HG03045 (cell line): Measurements from ENCODE around the gene GLIPR1.
"Not testable (repeated sequence)": the region's sequence is repeated elsewhere in the genome, so short reads cannot be mapped to it uniquely, and the experiment has no call there.

ENCODE experiments used
- ATAC-seq: cut with Tn5 transposase; IDR thresholded peaks from one replicate; pipeline ENCODE4 v1.9.1; 2021; ENCODE audit warnings: mild to moderate bottlenecking, moderate library complexity; ENCODE audit not compliant: unreplicated experiment

The GLIPR1 gene

DNA sequence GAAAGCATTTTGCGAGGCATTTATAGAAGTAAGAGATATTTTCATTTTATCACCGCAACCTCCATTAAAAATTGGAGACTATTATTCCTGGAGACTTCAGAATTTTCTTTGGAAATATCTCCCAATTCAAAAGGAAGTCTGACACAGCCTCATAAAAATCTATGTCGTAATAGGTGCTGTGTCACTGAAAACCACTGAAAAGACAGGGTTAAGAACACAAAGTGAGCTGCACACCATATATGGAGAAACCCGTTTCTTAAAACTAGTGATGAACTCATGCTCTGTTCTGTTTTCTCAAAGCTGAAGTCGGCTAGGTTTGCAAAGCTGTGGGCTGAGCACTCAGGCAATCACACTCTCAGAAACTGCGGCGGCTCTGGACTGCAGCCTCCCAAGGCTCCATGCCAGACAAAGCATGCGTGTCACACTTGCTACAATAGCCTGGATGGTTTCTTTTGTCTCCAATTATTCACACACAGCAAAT is at the start of gene GLIPR1:
Gene GLIPR1 (plus strand): TSS at position 287 of the 481 bp plus-strand sequence. CDS start 126 bp downstream, at position 413.
- ATAC-seq, result peak; percentile 92

DNA sequence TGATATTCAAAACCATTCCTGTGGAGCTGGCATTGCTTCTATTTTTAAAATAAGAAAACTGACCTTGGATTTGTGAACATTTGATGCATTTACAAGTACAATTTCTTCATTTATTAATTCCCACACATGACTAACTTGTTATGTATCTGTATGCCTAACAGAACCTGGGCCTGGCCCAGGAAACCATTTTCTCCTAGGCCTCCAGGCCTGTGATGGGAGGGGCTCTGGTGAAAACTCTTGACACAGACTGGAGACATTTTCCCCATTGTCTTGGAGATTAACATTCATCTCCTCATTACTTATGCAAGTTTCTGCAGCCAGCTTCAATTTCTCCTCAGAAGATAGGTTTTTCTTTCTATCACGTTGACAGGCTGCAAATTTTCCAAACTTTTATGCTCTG is 47.6 kb upstream of the GLIPR1 start:
- no peak for ATAC-seq

DNA sequence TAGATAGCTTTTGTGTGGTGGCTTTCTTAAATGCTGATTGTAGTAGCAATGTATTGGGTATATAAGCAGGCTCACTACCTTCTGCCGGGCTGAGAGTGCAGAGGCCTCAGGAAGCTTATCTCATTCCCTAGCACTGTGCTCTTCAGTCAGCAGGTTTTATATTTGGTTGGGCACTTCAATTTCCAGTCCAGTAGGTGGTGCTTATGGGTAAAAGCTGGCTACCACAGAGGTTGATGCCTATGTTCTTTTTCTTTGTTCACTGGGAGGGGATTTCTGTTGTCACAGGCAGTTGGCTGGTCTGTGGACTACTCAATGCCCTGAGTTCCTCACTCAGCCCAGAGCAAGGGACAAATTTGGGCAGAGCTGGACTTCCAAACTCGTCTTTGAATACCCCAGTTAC is 43.0 kb upstream of the GLIPR1 start:
- ATAC-seq, result no peak

DNA sequence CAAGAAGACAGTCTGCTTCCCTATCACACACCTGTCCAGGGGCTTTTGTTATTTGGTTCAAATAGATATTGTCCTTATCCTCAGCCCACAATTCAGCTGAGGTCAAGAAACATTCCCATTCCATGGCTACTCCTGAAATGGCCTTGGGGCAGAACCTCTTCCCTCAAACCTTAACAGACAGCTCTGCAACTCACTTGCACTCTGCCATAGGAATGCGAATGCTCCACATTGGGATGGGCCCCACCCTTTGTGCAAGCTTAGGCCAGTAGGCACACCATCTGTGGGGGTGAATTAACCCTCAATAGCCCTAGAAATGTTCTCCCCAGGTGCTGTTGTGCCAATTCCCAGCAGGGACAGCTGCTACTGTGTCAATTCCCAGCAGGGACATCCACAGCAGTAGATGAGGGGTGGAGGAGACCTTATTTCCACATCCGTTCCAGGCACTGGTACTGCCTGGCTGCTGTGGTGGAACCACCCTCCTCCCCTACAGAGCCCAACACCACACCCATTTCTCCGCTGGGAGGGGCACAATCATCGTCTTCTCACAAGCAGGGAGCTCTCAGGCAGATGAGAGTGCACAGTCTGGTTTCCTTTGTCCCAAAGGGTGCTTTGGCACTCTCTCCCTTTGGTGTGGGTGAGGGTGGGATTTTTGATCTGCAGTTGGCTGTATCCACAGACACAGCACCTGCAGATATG is 42.3 kb upstream of the GLIPR1 start:
- ATAC-seq, result no peak

DNA sequence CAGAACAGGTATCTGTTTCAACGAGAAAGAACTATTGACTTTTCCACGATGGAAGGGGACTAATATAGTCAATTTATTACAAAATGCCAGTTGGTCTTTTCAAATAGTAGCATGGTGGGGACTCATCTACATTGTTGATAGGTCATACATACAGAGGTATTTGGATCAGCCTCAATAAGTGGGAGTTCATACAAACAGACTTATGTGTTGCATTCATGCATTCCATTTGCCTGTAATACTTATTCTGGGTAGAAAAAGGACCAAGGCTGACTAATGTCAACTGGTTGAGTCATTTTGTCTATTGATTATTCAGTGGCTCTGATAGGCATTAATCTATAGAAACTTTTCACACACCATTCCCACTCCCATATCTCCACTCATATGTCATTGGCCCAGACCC is 41.5 kb upstream of the GLIPR1 start:
- ATAC-seq, result no peak

DNA sequence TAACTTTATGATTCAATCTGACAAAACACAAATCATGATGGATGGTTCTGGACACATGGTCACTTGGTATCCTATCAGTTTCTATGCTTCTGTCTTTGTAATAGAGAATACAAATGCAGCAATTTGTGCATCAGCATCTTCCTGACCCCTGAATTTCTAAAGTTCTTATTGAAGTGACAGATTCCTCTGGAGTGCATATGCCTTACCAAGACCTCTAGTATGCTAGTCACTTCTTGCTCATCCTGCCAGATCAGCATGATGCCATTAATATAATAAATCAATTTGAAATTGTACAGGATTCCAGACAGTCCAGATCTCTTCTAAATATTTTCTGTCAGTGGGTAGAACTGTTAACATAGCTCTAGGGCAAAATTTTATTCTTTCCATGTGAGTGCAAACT is 40.6 kb upstream of the GLIPR1 start:
- ATAC-seq, result no peak

DNA sequence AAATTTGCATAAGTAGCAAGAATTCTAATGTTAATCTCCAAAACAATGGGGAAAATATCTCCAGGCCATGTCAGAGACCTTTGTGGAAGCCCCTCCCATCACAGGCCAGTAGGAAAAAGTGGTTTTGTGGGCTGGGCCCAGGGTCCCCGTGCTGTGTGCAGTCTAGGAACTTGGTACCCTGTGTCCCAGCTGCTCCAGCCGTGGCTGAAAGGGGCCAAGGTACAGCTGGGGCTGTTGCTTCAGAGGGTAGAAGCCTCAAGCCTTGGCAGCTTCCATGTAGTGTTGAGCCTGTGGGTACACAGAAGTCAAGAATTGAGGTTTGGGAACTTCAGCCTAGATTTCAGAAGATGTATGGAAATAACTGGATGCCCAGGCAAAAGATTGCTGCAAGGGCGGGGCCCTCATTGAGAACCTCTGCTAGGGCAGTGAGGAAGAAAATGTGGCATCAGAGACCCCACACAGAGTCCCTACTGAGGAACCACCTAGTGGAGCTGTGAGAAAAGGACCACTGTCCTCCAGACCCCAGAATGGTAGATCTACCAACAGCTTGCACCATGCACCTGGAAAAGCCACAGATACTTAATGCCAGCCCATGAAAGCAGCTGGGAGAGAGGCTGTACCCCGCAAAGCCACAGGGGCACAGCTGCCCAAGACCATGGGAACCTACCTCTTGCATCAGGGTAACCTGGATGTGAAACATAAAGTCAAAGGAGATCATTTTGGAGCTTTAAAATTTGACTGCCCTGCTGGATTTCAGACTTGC is 38.7 kb upstream of the GLIPR1 start:
- not testable (repeated sequence) for ATAC-seq

DNA sequence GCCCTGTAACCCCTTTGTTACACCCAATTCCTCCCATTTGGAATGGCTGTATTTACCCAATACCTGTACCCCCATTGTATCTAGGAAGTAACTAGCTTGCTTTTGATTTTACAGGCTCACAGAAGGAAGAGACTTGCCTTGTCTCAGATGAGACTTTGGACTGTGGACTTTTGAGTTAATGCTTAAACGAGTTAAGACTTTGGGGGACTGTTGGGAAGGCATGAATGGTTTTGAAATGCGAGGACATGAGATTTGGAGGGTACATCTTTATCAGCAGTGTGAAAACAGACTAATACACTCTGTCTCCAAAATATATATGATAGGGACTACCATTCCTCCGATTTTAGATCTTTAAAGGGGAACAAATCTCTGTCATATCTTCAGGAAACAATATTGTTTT is 38.1 kb upstream of the GLIPR1 start:
- ATAC-seq, result not testable (repeated sequence)

DNA sequence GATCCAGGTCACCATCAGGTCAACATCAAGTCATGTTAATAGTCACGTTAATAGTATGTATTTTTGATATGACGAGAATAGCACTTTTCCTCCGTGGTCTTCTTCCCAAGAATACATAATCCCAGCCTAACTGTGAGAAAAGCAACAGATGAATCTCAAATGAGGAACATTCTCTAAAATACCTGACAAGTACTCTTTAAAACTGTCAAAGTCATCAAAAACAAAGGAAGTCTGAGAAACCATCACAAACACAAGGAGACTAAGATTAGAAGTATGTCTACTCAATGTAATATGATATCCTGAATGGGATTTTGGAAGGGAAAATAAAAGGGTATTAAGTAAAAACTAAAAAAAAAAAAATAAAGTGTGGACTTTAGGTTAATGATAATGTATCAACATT is 36.8 kb upstream of the GLIPR1 start:
- no peak for ATAC-seq

DNA sequence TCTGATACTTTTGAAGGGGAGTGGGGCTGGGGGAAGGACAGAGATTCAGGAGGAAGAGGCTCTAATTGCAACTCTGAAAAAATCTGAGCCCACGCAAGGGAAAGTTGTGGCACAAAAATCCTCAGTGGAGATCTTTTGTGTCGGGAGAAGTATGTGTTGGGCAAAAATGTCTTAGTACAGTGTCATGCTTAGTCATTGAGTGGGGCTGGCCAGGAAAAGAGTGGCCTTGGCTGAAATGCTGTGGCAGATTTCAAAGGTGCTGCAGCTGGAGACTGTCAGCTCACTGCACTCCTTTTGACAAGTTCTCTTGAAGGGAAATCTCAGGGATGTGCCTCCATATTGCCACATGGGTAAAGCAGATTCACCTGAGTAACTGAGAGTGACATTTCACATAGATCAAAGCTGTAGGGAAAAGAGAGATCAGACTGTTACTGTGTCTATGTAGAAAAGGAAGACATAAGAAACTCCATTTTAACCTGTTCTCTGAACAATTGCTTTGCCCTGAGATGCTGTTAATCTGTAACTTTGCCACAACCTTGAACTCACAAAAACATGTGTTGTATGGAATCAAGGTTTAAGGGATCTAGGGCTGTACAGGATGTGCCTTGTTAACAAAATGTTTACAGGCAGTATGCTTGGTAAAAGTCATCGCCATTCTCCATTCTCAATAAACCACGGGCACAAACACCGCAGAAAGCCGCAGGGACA is 36.0 kb upstream of the GLIPR1 start:
- no peak for ATAC-seq

DNA sequence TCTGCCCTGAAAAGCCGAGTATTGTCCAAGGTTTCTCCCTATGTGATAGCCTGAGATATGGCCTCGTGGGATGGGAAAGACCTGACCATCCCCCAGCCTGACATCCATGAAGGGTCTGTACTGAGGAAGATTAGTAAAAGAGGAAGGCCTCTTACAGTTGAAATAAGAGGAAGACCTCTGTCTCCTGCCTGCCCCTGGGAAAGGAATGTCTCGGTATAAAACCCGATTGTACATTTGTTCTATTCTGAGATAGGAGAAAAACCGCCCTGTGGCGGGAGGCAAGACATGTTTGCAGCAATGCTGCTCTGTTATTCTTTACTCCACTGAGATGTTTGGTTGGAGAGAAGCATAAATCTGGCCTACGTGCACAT is 35.4 kb upstream of the GLIPR1 start:
- ATAC-seq, result not testable (repeated sequence)

DNA sequence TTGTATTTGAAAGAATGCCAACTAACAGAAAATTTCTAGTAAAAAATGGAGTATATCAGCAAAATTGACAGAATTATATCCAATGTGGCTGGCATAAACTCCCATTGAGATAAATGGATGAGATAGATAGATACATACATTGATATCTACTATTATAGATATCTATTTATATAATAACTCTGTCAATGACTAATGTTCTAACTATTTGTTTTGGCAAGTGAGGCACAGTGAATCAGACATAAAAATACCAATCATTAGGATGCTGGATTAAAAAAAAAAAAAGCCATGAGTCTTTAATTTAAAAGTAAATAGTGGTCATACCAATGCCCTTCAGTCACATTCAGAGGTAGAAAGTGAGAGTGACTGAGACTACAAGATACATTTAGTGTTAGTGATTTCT is 33.7 kb upstream of the GLIPR1 start:
- ATAC-seq, result no peak

DNA sequence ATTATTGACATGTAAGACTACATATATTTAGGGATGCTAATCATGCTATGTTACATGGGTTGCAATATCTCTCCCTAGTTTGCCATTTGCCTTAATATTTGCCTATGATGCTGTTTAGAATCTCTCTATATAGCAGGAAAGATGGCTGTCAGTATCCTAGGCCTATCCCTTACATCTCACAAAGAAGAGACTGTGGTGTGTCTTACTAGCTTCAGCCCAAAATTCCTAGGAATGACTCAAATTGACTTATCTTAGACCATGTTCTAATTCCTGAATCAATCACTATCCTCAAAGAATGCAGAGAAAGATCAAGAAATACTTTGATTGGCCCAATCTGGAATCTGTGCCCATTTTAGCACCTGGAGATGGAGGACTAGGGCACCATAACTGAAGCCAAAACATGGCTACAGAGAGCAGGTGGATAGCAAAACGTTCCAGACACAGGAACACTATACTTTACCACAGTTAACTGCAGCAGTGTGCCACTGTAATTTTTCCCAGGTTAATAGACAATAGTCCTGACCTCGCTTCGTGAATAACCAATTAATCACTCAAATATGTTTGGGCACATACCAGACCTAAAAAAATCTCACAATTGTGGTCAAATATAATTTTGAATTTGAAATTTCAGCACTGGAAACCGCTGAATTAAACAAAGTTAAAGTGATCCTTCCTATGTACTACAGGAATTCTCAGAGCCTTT is 32.7 kb upstream of the GLIPR1 start:
- no peak for ATAC-seq

DNA sequence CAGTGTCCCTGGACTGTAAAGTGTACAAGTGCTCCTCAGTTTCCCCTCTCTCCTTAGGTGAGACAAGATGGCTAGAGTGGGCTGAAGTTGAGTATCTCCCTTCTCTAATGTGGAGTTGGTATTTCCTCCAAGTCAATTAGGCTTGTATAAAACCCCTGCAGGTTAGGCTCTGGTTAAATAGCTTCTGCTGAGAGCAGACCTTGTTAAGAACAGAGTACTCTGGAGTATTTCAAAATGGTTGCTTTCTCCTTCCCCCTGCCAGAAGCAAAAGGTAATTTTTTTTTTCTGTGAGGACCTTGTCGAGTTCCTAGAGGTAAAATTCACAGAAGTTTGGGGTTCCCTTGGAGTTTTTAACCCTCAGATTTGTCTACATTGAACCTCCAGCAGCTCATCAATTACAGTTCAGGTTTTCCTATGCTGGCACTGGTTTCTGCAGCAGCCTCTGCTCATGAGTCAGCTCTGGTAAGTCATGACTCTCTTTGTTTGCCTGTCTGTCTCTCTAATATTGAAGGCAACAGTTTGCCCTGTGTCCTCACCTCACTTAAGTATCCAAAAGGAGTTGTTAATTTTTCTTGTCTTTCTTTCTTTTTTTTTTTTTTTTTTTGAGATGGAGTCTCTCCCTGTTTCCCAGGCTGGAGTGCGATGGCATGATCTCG is 27.8 kb upstream of the GLIPR1 start:
- ATAC-seq, result no peak

DNA sequence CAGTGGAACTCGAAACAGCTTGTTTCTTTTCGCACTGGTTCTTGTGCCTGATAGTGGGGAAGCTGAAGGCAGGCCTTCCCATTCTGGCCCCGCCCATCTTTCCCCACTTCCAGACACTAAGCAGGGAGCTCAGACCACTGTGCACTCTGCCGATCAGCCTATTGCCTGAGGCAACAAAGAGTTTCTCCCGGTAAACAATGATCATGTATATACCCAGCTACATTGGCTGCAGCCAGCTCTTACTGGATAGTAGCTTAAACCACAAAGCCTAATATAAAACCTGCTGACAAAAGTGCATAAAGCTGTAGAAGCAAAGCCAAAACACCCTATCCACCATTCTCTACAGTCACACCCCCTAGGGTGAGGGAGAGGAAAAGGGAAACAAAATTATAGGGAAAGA is 24.7 kb upstream of the GLIPR1 start:
- no peak for ATAC-seq

DNA sequence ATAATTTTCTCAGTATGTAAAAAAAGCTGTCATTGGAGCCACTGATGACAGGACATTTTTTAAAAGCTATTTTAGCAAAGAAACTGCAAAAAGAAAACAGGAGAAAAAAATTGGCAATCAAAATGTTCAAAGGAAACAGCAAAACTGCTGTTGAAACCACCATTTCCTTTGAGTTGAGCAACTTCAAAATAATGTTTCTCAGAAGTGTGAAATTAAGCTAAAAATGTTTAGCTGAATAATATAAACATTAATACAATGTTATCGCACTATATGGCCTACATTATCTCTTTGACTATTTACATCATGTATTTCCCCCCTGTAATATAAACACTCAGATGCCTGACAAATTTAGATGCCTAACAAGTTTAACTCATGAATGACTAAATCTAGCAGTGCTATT is 23.4 kb upstream of the GLIPR1 start:
- no peak for ATAC-seq

DNA sequence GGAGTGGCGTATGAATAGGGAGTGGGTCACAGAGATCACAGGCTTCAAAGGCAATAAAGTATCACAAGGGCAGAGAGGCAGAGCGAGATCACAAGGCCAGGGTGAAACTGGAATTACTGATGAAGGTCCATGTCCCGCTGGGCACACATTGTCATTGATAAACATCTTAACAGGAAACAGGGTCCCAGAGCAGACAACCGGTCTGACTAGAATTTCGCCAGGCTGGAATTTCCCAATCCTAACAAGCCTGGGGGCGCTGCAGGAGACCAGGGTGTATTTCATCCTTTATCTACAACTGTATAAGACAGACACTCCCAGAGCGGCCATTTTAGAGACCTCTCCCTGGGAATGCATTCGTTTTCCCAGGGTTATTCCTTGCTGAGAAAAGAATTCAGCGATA is 22.7 kb upstream of the GLIPR1 start:
- ATAC-seq, result not testable (repeated sequence)

DNA sequence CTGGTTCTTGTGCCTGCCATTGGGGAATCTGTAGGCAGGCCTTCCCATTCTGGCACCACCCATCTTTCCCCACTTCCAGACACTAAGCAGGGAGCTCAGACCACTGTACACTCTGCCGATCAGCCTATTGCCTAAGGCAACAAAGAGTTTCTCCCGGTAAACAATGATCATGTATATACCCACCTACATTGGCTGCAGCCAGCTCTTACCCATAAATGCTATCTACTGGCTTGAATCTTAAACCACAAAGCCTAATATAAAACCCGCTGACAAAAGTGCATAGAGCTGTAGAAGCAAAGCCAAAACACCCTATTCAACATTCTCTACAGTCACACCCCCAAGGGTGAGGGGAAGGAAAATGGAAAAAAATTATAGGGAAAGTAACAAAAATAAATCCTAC is 20.8 kb upstream of the GLIPR1 start:
- ATAC-seq, result no peak

DNA sequence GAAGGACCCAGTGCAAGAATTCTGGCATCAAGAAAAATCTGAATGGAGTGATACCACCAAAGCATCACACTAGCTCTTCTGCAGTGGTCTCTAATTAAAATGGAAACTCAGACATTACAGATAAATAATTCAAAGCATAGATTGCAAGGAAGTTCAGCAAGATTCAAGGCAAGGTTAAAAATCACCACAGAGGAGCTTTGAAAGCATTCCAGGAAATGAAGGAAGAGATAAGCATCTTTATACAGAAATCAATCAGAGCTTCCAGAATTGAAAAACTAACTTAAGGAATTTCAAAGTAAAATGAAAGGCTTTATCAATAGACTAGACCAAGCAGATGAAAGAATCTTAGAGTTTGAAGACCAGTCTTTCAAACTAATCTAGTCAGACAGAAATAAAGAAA is 20.4 kb upstream of the GLIPR1 start:
- ATAC-seq, result no peak
